ENCODE measurements around the gene POLE3.

DNA sequence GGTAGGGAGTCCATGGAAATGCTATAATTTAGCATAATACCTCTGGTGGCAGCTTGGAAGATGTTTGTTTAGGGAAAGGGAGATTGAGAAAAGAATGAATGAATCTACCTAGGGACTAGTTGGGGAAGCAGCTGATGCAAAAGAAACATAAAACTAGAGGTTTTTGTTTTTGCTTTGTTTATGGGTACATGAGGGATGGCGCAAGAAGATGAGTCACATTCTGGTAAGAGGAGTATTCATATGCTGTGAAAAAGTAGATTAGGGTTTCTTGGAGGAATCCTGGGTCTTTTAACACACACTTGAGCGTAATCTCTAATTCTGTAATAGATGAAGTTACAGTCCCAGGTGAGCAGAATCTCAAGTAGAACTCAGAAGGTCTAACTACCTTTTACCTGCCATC is 17.2 kb upstream of the POLE3 start:
- no peak for TF ChIP-seq CTCF (IDR thresholded peaks at IDR 0.05)
- TF ChIP-seq POLR2A (IDR thresholded peaks at IDR 0.05) = no peak
- TF ChIP-seq EP300 (IDR thresholded peaks at IDR 0.05; ENCODE audit: low read depth) = no peak
- no peak for TF ChIP-seq POLR2AphosphoS5 (IDR thresholded peaks at IDR 0.05)
